GM23248 (cell line): Measurements from ENCODE around the gene CACHD1. TPM values are rescaled to one million over a fixed set of nuclear protein-coding genes. Genes with fewer than 3 reads are reported as not detected.

Experiments
- DNase-seq: peaks from one replicate; pipeline ENCODE4 v3.0.0-alpha.2; 2015
- H2AFZ ChIP-seq: fragments of 200-600 bp; sonication (generic); 2 replicates; pipeline ENCODE4 v1.6.1; 2016; ENCODE audit warnings: antibody characterized with exemption
- H3F3A ChIP-seq: fragments of 200-600 bp; sonication (generic); 2 replicates; pipeline ENCODE4 v1.6.1; 2016; ENCODE audit warnings: mild to moderate bottlenecking, antibody characterized with exemption, mixed run types; ENCODE audit not compliant: insufficient read depth
- H3K27ac ChIP-seq: fragments of 200-600 bp; sonication (generic); 2 replicates; pipeline ENCODE4 v1.5.1; 2016; ENCODE audit warnings: mild to moderate bottlenecking
- H3K27me3 ChIP-seq: fragments of 200-600 bp; sonication (generic); replicated peaks from 2 replicates; pipeline ENCODE4 v1.6.1; 2016; ENCODE audit warnings: mild to moderate bottlenecking; ENCODE audit not compliant: insufficient read depth
- H3K36me3 ChIP-seq: fragments of 200-600 bp; sonication (generic); 2 replicates; pipeline ENCODE4 v1.6.1; 2016; ENCODE audit warnings: low read depth, mild to moderate bottlenecking
- H3K4me1 ChIP-seq: fragments of 200-600 bp; sonication (generic); 2 replicates; pipeline ENCODE4 v1.6.1; 2016; ENCODE audit warnings: mild to moderate bottlenecking; ENCODE audit not compliant: insufficient read depth
- H3K4me2 ChIP-seq: fragments of 200-600 bp; sonication (generic); one replicate; pipeline ENCODE4 v1.6.1; 2016; ENCODE audit warnings: mild to moderate bottlenecking; ENCODE audit not compliant: unreplicated experiment
- H3K4me3 ChIP-seq: fragments of 200-600 bp; sonication (generic); 2 replicates; pipeline ENCODE4 v1.5.1; 2016; ENCODE audit warnings: mild to moderate bottlenecking
- H3K79me2 ChIP-seq: fragments of 200-600 bp; sonication (generic); 2 replicates; pipeline ENCODE4 v1.6.1; 2016; ENCODE audit warnings: mild to moderate bottlenecking; ENCODE audit not compliant: insufficient read depth
- H3K9ac ChIP-seq: fragments of 200-600 bp; sonication (generic); 2 replicates; pipeline ENCODE4 v1.6.1; 2016; ENCODE audit warnings: mild to moderate bottlenecking
- H3K9me2 ChIP-seq: fragments of 200-600 bp; sonication (generic); 2 replicates; pipeline ENCODE4 v1.6.1; 2016; ENCODE audit warnings: mixed run types, mild to moderate bottlenecking, moderate library complexity; ENCODE audit not compliant: insufficient read depth
- H3K9me3 ChIP-seq: fragments of 200-600 bp; sonication (generic); one replicate; pipeline ENCODE4 v1.6.1; 2017; ENCODE audit warnings: low read depth
- H4K20me1 ChIP-seq: fragments of 200-600 bp; sonication (generic); 2 replicates; pipeline ENCODE4 v1.6.0; 2016; ENCODE audit not compliant: insufficient read depth
- EZH2 ChIP-seq: fragments of 200-600 bp; sonication (generic); IDR thresholded peaks from 2 replicates; pipeline ENCODE4 v1.6.1; 2018; ENCODE audit warnings: antibody characterized with exemption, mild to moderate bottlenecking; ENCODE audit not compliant: insufficient read depth, poor library complexity, severe bottlenecking
- EZH2phosphoT487 ChIP-seq: fragments of 200-600 bp; sonication (generic); IDR thresholded peaks from 2 replicates; pipeline ENCODE4 v1.6.1; 2018; ENCODE audit warnings: antibody characterized with exemption, moderate library complexity, mild to moderate bottlenecking, low read depth; ENCODE audit not compliant: insufficient read depth
- WGBS, 2 experiments: methylation state at CpG; one replicate each; pipeline ENCODE4 v1.1.6; 2015 to 2017; ENCODE audit warnings: low lambda C conversion rate in 2 of 2, low coverage in 1 of 2; ENCODE audit errors: missing lambda C conversion rate in 2 of 2; 5-methylcytosine and 5-hydroxymethylcytosine counted together
- in situ Hi-C: fragments of 300-500 bp; cut with MboI; formaldehyde crosslinking; loops from 2 replicates; pipeline ENCODE4 v1.15.0; 2020
- polyA plus RNA-seq: library from polyadenylated mRNA; unstranded; fragments of >200 nt; fragmentation: Nextera tagmentation; extraction: Ambion mirVana; gene quantifications from 2 replicates; pipeline ENCODE4 v1.2.1, GENCODE V29; 2016
- total RNA-seq: library from RNA; depleted of rRNA; stranded (reverse); fragments of >200 nt; shearing (Covaris generic); gene quantifications from 2 replicates; pipeline ENCODE4 v1.2.3, GENCODE V29; 2014

The CACHD1 gene
- total and polyA plus RNA-seq, 2 experiments from 2014 or later, result 1.9 to 9.3 TPM

DNA sequence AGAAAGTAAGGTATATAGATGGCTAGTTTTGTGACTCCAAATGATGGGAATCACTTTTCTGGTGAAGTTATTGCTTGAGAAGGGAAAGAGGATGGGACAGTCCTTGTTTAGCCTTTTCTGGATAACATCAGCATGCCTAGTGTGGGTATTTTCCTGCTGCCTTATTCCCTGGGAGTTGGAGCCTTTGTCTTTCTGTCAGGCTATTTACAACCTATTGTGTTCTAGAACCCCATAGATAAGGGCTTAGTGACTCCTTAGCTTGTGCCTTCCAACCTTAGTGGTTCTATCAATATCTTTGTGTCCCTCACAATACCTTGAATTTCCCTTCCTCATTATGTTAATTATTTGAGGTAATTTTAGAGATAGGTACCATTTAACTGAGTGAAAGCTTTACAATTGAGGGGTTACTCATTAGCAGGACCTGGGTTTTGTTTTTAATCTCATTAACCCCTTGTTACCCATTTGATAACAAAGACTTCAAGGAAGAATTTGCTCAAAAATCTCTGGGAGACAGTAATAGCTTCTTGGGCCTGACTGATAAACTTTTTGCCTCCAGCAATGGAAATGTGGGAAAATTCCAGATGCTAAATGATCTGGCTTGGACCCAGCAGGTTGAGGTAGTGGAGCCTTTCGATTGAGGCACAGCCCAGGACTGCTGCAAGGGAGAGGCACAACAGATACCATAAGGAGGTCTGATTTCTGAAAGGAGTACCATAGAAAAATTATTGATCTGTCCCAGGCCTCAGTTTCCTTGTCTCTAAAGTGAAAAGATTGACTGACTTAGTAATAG lies 49.0 kb downstream of the CACHD1 start:
- Histone ChIP-seq H3K4me2 (no peak overlapping the region), H3K9ac (no peak overlapping the region), H3K27ac (no peak overlapping the region), H3K4me1 (peaks cover 50% of the 10 kb centered on the region), H3K27me3 (no peaks in the 10 kb centered on the region), H3K4me3 (no peak overlapping the region), H3K9me2 (no peaks in the 10 kb centered on the region), H3F3A (peaks cover 52% of the 10 kb centered on the region), H3K79me2 (no peaks in the 10 kb centered on the region), H2AFZ (no peak overlapping the region), H4K20me1 (no peaks in the 10 kb centered on the region), H3K9me3 (no peaks in the 10 kb centered on the region), H3K36me3 (no peaks in the 10 kb centered on the region)
- no peak for DNase-seq
- in situ Hi-C loops, result no loop called here
- no peak for TF ChIP-seq EZH2phosphoT487
- TF ChIP-seq EZH2, result no peak
- WGBS, 2 experiments, result 63 to 81% methylated on average over 1 of the region's 1 CpG

DNA sequence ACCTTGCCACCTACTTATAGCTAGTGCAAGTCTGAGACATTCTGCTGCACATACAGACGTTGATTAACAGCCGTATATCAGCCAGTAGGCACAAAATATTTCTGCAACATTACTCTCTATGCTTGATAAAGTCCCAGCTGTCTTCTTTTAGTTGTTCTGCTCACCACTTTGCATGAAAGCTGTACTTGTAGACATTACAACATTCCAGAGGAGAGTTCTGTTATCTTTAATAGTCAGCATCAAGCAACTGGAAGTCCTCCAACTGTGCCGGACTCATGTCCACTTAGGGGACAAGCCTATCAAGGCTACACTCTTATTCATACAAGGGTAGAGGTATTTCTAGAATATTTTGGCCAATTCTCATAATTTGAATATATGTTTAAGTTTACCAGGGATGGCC lies 50.0 kb downstream of the CACHD1 start:
- 72 to 76% methylated on average over 3 of the region's 3 CpGs for WGBS, 2 experiments
- no peak overlapping the region for H3K27ac ChIP-seq
- no peak overlapping the region for H3K4me2 ChIP-seq
- H3K4me1 ChIP-seq, result peaks cover 43% of the 10 kb centered on the region
- H3K27me3 ChIP-seq, result no peaks in the 10 kb centered on the region
- H3F3A ChIP-seq, result peaks cover 42% of the 10 kb centered on the region
- H3K9me2 ChIP-seq, result no peaks in the 10 kb centered on the region
- no peaks in the 10 kb centered on the region for H4K20me1 ChIP-seq
- DNase-seq, result peak; percentile 46
- no peak overlapping the region for H2AFZ ChIP-seq
- in situ Hi-C loops, result no loop called here
- no peaks in the 10 kb centered on the region for H3K9me3 ChIP-seq
- no peak overlapping the region for H3K9ac ChIP-seq
- no peak overlapping the region for H3K4me3 ChIP-seq
- TF ChIP-seq EZH2phosphoT487, result no peak
- TF ChIP-seq EZH2, result no peak
- no peaks in the 10 kb centered on the region for H3K79me2 ChIP-seq
- H3K36me3 ChIP-seq, result no peaks in the 10 kb centered on the region

DNA sequence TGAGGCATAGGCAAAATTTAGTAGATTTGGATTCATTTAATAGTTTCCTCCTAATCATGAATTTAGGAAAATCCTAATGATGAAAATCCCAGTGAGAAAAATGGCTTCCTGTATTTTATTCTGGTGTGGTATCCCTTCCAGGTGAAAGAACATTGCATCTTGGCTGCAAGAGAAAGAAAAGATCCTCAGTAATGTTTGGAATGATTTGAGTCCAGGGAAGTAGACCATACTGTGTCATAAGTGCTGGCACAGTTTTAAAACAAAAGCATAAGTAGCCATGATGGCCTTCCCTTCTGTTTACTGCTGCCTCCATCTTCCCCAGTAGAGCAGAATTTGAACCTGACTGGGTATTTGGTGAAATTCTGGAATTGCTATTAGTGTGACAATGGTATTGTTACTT lies 52.8 kb downstream of the CACHD1 start:
- Histone ChIP-seq H3K4me3 (no peak overlapping the region), H3K79me2 (no peaks in the 10 kb centered on the region), H3K27me3 (no peaks in the 10 kb centered on the region), H3K9me3 (no peaks in the 10 kb centered on the region), H3K4me2 (no peak overlapping the region), H3K9me2 (no peaks in the 10 kb centered on the region), H3K27ac (no peak overlapping the region), H3K9ac (no peak overlapping the region), H3K4me1 (peaks cover 33% of the 10 kb centered on the region), H2AFZ (no peak overlapping the region), H3K36me3 (no peaks in the 10 kb centered on the region), H3F3A (peaks cover 18% of the 10 kb centered on the region), H4K20me1 (no peaks in the 10 kb centered on the region)
- no peak for DNase-seq
- TF ChIP-seq EZH2 (no peak), EZH2phosphoT487 (no peak)
- in situ Hi-C loops, result no loop called here

DNA sequence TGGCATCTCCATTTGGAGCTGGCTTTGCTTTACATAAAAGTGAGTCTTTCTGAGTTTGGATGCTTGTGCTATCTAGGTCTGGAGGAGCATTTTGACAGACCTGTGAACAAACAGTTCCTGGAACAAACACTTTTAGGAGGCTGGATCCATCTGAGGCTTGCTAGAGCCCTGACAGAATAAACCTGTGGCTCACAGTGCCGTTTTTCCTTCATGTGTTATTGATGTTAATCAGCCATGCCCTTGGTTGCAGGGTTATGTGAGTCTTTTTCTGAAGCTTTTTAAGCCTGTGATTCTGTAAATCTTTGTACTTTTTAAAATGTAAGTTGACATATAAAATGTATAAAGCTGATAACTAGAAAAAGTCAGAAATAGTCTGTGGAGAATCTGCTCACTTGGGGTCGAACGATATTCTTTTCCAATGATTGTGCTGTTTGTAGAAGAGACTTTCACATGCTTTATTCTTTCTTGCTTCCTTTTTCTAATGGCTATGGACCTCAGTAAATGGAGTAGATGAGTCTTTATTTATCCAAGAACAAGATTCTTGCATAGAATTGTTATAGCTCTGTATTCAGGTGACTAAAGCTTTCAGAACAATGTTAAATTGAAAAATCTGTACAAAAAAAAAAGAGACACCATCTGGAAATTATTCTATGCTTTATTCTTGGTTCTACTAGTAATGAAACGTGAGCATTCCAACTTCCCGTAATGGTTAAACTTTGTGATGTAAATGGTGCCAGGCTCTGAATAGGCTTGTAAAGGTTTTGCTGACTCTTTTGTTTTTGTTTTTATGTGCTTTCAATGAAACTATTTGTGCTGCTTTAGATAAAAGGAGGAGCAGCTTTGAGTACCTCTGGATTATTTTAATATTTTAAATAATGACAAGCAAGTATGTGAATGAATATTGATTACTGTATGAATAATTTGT lies 53.7 kb downstream of the CACHD1 start:
- Histone ChIP-seq H3K27me3 (no peaks in the 10 kb centered on the region), H3K4me1 (peaks cover 32% of the 10 kb centered on the region), H3K36me3 (no peaks in the 10 kb centered on the region), H3K9me2 (no peaks in the 10 kb centered on the region), H3F3A (0 out of 2 replicates have a peak, but pooled peaks cover 11% of the 10 kb centered on the region), H3K9me3 (no peaks in the 10 kb centered on the region), H3K4me3 (no peak overlapping the region), H3K9ac (no peak overlapping the region), H4K20me1 (no peaks in the 10 kb centered on the region), H3K4me2 (no peak overlapping the region), H2AFZ (no peak overlapping the region), H3K27ac (no peak overlapping the region), H3K79me2 (no peaks in the 10 kb centered on the region)
- WGBS, 2 experiments, result 86 to 87% methylated on average over 5 of the region's 5 CpGs
- in situ Hi-C loops, result no loop called here
- TF ChIP-seq EZH2phosphoT487 (no peak), EZH2 (no peak)
- no peak for DNase-seq
